Omental fat pad (tissue), 4 donors: ENCODE measurements around the gene PIEZO1. TPM values are rescaled to one million over a fixed set of nuclear protein-coding genes. Genes with fewer than 3 reads are reported as not detected.

Source experiments
- ATAC-seq: fragments of 150-250 bp; one replicate; pipeline ENCODE4 v1.9.1; 2016; ENCODE audit warnings: mild to moderate bottlenecking, moderate library complexity; ENCODE audit not compliant: low FRiP score
- DNase-seq: peaks from one replicate; pipeline ENCODE4 v3.0.0-alpha.2; 2019; ENCODE audit warnings: low spot score
- total RNA-seq, 4 donors: library from RNA; depleted of rRNA; stranded (reverse); fragments of >200 nt; gene quantifications; one replicate each; pipeline ENCODE4 v1.1.0, GENCODE V29; 2016
- TF ChIP-seq, protein P1 (sequence below), 3 donors: fragments of 450-650 bp; IDR thresholded peaks; one replicate each; pipeline ENCODE4 v1.5.1; 2016 to 2017; ENCODE audit warnings: antibody characterized with exemption in 3 of 3, mild to moderate bottlenecking in 3 of 3, moderate library complexity in 2 of 3

Gene PIEZO1
- total RNA-seq, 4 donors from 2014 or later: 151 to 315 (median 249) TPM

GRCh38 chr16:88687676-88688012 lies 97.4 kb downstream of the PIEZO1 start:
- ATAC-seq (no peak), DNase-seq (no peak)

GRCh38 chr16:88687254-88687576 lies 97.8 kb downstream of the PIEZO1 start:
- DNase-seq: no peak
- ATAC-seq: no peak
- TF ChIP-seq, protein P1, sequence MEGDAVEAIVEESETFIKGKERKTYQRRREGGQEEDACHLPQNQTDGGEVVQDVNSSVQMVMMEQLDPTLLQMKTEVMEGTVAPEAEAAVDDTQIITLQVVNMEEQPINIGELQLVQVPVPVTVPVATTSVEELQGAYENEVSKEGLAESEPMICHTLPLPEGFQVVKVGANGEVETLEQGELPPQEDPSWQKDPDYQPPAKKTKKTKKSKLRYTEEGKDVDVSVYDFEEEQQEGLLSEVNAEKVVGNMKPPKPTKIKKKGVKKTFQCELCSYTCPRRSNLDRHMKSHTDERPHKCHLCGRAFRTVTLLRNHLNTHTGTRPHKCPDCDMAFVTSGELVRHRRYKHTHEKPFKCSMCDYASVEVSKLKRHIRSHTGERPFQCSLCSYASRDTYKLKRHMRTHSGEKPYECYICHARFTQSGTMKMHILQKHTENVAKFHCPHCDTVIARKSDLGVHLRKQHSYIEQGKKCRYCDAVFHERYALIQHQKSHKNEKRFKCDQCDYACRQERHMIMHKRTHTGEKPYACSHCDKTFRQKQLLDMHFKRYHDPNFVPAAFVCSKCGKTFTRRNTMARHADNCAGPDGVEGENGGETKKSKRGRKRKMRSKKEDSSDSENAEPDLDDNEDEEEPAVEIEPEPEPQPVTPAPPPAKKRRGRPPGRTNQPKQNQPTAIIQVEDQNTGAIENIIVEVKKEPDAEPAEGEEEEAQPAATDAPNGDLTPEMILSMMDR (IDR thresholded peaks at IDR 0.05): no peak

More at GRCh38 chr16:88687676-88688012, 97.4 kb downstream of the PIEZO1 start:
- TF ChIP-seq, protein P1 (IDR thresholded peaks at IDR 0.05): no peak

DNA sequence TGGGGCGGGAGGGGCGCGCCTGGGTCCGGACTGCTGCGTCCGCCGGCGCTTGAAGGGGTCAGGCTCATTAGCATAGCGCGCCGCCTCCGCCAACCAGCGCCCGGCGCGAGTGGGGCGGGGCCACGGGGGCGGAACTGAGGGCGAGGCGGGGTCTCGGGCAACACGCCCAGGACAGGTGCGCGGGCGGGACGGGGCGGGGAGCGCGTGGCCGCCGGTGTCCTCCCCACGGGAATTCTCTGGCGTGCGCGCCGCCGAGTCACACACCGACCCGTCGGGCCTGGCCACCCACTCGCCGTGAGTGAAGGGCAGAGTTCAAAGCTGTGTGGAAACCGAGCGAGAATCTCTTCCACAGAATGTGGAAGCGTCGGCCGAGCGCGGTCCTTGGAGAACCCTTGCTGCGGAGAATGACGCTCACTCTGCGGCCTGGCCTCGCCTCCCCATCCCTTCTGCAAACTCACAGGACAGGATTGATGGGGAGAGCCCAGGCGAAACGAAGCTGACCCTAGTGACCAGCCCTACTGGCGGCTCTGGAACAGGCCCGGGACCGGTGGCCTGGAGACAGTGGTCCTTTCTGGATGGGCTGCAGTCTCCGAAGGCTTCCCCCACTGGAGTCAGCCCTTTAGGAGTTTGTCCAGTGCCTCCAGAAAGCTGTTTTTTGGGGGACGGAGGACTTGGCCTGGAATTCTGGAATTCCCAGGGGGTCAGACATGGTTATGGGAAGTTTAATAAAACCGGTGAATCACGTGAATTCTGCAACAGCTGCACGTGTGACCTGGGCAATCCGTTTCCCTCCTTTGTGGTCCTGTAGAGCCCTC lies 98.4 kb downstream of the PIEZO1 start, which contains the start of gene SNAI3:
Gene SNAI3 (minus strand): TSS at position 69 of the 815 bp plus-strand sequence. CDS start 101 bp downstream, outside the sequence.
- DNase-seq: peak; percentile 69
- peak; percentile 83 for ATAC-seq
- TF ChIP-seq, protein P1 (IDR thresholded peaks at IDR 0.05): no peak

- TF ChIP-seq, protein P1 (IDR thresholded peaks at IDR 0.05): no peak
- DNase-seq: no peak
- no peak for ATAC-seq
Observed at GRCh38 chr16:88686062-88686438, 99.0 kb downstream of the PIEZO1 start.

DNA sequence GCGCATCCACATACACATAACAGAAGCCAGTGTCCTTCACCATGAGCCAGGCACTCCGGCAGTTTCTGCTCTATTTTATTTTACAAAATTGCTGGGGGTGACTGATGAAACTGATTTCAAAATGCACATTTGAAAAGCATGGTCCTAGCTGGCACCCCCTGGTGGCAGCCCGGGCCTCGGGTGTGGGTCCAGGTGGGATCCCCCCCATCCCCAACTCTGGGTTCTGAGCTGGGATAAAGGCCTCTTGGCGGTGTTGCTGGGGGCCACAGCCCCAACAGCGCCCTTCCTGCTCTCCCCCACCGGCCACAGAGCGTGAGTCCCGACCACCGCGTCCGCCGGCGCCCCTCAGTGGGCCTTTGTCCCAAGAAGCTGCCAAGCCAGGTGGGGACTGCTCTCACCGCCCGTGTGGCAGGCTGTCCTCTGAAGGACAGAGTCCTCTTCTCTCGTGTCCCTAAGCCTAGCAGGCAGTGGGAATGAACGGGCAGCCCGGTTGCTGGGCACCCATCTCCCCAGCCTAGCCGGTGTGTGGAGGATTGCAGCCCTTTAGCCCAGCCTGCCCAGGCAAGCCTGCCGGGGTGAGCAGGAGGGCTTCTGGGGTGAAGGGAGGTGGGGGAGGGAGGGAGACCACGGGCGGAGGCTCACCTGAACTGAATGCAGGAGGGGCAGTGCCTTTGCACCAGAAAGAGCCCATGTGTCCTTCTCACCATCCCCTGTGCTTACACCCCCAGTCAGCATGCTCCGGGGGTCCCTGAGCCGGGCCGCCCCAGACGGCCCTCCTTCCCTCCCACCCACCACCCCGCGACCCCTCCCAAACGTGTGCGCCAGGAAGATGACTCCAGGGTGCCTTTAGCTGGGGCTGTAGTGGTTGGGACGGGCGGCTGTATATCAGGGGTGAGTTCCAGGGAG lies 99.6 kb downstream of the PIEZO1 start:
- ATAC-seq (no peak), DNase-seq (peak; percentile 46)
- TF ChIP-seq, protein P1 (IDR thresholded peaks at IDR 0.05): peak in 1 of 3 donors; percentile 43

GRCh38 chr16:88684569-88685155 lies 100.4 kb downstream of the PIEZO1 start:
- TF ChIP-seq, protein P1 (IDR thresholded peaks at IDR 0.05): no peak
- no peak for DNase-seq
- ATAC-seq: no peak
